Tongue (tissue), 2 donors: ENCODE data around the gene CBX6. TPM values are rescaled to one million over a fixed set of nuclear protein-coding genes. Genes with fewer than 3 reads are reported as not detected.
"Not testable (repeated sequence)": the region's sequence is repeated elsewhere in the genome, so short reads cannot be mapped to it uniquely, and the experiment has no call there.

Source experiments
- DNase-seq: peaks from one replicate; pipeline ENCODE4 v3.0.0-alpha.2; 2015
- total RNA-seq: library from RNA; depleted of rRNA; stranded (reverse); fragments of >200 nt; gene quantifications from one replicate; pipeline ENCODE4 v1.2.3, GENCODE V29; 2014

The CBX6 gene
- total RNA-seq, result 29.7 TPM

DNA sequence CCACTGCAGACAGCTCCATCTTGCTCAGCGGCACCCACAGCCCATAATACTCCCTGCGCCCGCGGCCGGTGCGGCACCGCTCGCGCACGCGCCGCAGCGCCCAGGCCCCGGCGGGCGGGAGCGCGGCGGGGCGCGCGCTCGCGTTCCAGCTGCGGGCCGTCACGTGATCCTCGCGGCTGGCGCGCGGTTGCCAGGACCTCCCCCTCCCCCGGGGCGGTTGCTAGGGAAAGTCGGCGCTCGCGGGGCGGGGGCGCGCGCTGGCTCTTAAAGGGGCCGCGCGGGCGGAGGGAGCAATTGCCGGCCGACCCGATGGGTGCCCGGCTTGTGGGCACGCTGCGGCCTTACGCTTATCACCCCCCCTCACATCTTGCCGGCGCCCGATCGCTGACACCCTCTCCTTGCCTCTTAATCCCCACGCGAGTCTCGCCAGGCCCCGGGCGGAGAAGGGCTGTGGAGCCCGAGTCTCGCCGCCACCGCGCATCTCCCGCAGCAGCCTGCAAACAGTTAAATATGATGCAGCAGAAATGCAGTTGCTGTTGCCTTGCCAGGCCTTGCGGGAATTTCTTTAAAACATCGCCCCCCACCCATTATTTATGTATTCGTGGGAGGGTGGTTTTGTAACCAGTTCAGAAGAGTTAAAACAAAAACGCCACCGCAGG lies at the start of gene CBX6:
CBX6 (minus strand) TSS at position 45 of the 659 bp plus-strand sequence; CDS start at position 19, 26 bp downstream.
- peak; percentile 98 for DNase-seq

GRCh38 chr22:38921806-38922205 lies 49.8 kb upstream of the CBX6 start:
- no peak for DNase-seq

DNA sequence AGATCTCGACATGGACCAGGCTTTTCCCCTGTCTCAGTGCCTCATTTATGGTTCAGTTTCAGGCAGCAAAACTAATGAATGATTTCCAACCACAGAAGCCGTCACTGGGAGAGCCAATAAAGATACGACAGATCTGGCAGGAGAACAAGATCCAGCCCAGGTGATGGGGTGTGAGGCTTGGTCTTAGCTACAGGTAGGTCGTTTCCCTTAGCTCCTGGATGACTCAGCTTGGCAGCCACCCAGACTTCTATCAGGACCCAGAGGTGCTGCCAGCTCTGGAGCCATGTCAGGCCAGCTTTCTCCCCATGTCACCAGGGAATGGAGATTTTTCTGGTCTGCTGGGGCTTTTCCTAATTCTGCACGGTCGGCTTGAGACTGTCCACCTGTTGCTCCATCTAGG lies 49.1 kb upstream of the CBX6 start:
- DNase-seq, result peak; percentile 50

DNA sequence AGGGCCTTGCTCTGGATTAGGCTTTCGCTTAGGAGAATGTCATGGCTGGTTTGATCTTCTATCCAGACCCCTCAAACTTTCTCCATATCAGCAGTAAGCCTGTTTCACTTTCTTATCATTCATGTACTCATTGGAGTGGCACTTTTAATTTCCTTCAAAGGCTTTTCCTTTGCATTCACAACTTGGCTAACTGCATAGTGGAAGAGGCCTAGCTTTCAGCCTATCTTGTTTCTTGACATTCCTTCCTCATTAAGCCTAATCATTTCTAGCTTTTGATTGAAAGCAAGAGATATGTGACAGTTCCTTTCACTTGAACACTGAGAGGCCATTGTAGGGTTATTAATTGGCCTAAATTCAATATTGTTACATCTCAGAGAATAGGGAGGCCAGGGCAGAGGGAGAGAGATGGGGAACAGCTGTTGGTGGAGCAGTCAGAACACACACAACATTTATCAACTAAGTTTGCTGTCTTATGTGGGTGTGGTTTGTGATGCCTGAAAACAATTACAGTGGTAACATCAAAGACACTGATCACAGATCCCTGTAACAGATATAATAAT lies 47.7 kb upstream of the CBX6 start:
- DNase-seq, result no peak

DNA sequence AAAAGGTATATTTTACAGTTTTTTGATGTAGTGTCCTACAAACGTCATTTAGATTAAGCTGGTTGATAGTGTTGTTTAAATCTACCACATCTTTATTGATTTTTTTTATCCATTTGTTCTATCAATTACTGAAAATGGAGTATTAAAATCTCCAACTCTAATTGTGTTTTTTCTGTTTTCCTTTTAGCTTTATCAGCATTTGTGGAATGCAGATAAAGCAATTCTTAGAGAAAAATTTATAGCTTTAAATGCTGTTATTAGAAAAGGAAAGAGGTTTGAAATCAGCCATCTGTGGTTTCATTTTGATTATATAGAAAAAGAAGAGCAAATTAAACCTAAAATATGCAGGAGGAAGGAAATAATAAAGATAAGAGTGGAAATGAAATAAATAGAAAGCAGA lies 39.4 kb upstream of the CBX6 start:
- DNase-seq, result no peak

DNA sequence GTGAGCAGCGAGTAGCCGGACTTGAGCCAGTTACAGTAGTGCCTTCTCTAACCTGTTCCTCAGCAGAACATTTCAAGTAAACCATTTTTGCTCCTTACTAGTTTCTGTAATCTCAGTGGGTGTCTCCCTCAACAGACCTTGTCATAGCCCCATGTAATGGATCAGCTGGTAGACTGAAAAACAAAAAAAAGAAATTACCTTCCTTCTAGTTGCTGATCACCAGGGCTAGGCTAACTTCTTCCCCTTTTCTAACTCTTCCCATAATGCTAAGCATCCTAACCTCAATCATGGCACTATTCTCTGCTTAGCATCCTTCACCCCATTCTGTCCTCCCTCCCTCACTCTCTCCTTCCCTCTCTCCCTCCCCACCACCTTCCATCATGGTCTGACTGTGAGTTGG lies 35.8 kb upstream of the CBX6 start:
- no peak for DNase-seq

GRCh38 chr22:38906052-38906451 lies 34.0 kb upstream of the CBX6 start:
- DNase-seq, result no peak

- not testable (repeated sequence) for DNase-seq
Measured at GRCh38 chr22:38904052-38904617, 32.1 kb upstream of the CBX6 start.

GRCh38 chr22:38901111-38901641 lies 29.2 kb upstream of the CBX6 start:
- DNase-seq, result peak; percentile 32

DNA sequence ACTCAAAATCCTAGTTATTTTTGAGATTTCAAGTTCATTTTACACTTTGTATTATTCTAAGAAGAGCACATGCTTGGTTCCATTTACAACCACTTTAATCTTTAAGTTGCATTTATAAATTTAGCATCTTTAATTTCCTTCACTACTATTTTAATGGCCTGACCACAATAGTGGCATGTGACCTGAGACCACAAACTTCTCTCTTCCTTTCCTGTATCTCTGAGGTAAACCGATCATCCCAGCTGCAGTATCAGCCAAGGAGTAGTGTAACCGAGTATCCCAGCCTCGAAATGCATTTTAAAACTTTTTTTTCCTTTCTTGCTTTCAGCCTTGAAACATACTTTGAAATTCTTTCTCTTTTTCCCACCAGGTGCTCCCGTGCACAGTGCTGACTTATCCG lies 28.7 kb upstream of the CBX6 start:
- no peak for DNase-seq

- DNase-seq, result no peak
Measured at GRCh38 chr22:38891256-38891655, 19.2 kb upstream of the CBX6 start.

DNA sequence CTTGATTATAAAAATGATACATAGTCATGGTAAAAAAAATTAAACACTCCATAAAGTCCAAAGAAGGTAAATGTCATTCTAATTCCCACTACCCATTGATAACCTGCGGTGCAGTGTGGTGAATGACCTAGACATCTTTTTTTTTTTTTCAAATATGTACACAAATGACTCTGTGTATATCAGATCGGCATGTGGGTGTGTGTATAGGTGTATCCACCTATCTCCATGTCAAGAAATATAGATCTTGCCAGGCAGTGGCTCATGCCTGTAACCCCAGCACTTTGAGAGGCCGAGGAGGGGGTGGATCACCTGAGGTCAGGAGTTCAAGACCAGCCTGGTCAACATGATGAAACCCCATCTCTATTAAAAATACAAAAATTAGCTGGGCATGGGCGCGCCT lies 18.4 kb upstream of the CBX6 start:
- no peak for DNase-seq

DNA sequence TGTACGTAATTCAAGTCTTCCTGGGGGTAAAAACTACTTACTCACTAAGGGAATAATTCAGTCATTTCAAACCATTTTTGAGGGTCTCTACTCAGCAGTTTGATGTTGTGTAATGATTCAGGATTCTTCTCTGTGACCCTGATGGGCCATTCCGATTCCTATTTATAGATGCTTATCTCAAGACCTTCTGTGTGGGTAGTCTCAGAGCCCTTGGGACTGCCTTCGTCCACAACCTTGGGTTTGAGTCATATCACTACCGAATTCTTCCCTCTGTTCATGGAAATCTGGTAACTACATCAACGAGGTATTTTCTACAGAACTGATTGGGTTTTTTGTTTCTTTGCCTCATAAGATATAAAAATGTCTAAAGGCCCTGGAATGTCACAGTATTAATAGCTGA lies 14.3 kb upstream of the CBX6 start:
- no peak for DNase-seq

DNA sequence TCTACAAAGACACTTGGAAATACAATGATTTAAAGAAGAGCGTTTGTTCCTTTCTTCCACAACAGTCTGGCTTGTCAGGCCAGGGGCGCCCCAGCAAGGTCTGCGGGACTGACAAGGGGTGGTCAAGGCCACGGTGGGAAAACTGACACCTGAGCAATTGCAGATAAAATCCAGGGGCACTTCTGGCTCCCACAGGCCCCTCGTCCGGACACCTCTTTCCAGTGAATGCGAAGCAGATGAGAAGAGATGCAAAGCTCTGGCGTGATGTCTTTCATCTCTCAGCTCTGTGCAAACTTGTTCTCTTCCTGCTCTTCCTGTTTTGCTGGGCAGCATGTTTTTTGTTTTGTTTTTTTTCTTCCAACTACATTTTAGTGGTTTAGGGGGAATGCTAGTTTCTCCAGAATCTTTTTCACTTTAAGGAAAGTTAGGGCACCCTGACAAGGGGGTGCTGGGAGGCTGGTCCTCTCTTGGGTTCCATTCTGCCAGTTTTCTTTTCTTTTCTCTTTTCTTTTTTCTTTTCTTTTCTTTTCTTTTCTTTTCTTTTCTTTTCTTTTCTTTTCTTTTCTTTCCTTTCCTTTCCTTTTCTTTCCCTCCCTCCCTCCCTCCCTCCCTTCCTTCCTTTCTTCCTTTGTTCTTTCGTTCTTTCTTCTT lies 11.1 kb upstream of the CBX6 start:
- DNase-seq, result peak; percentile 18

DNA sequence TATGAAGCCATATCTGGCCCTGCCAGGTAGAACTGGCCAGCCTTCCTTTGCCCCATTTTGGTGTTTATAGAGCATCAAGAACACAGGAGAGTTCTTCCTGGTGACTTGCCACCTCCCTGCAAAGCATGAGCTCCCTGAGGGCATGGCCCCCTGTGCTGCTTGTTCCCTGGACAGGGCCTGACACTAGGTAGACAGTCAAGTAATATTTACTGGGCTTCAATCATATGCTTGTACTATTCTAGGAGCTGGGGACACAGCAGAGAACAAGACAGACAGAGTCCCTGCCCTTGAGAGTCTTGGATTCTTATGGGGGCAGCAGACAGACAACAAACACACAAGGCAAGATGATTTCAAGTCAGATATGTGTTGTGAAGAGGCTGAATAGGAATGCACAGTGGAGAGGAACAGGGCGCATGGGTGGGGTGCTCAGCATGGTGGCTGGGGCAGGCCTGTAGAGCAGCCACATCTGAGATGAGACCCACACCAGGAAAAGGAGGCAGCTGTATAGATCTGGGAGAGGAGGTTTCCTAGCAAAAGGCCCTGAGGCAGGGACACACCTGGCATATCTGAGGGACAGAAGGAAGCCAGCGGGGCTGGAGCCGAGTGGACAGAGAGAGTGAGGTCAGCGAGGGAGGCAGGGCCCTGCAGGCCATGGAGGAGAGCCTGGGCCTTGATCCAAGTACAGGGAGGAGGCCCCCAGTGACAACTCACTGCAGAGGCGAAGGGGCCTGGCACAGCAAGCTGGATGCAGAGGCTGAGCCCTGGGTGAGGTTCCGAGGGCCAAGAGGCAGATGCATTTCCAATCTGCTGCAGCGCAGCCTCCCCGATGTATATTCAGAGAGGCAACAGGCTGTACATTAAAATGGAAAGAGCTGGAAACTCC lies 10.2 kb upstream of the CBX6 start:
- DNase-seq, result peak; percentile 34

DNA sequence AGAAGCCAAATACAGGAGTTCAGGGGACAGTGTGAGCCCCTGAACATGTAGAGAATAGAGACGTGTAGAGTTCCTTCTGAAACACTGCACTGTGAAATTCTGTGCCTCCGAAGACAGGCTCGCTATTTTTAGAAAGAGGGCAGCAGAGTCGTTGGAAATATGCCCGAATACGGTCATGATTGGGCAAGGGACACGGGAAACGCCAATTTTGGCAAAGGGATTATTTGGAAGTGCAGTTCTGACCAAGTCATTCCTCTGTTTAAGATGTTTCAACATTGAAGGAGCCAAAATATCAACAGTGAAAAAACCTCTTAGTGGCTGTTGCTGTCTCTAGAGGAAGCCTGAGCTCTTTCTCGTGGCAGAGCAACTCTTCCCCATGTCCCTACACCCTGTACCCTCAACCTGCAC lies 9.5 kb upstream of the CBX6 start:
- peak; percentile 78 for DNase-seq

- no peak for DNase-seq
Measured at GRCh38 chr22:38879961-38880360, 7.9 kb upstream of the CBX6 start.

DNA sequence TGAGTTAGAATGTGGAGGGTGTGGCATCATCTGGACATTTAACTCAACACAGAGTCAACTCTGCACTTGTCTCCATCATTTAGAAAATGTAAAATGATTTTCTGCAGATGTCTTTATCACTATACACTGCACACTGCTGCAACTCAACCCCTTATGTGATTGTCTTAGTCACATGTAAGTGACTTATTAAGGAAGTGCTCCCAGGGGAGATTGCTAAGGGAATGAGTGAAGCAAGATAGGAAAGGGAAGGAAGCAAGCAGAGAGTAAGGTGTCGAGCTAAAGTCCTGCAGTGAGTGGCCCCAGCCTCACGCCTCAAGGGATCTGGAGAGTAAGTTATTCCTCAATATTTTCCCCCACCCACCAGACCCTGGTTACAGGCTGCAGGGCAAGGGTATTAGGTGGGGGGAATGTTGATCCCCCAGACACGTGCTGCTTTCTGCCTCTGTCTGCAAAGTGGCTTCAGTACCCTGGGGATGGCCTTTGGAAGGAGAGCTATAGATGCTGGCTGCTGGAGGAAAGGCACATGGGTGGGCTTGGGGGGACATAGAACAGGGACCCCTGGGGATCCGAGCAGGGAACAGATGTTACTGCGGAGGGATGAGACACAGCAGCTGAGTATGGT lies 7.2 kb upstream of the CBX6 start:
- no peak for DNase-seq

GRCh38 chr22:38878001-38878400 lies 6.0 kb upstream of the CBX6 start:
- no peak for DNase-seq

- no peak for DNase-seq
Measured at GRCh38 chr22:38874529-38875222, 2.7 kb upstream of the CBX6 start.
